ENCODE measurements around the gene IMPDH1. TPM values are rescaled to one million over a fixed set of nuclear protein-coding genes. Genes with fewer than 3 reads are reported as not detected.

Gene IMPDH1
- total and polyA plus RNA-seq, 2 donors (not counting 3 experiments of a cell fraction or from before 2014, with no cell fraction given): 78.8 to 97.9 TPM

DNA sequence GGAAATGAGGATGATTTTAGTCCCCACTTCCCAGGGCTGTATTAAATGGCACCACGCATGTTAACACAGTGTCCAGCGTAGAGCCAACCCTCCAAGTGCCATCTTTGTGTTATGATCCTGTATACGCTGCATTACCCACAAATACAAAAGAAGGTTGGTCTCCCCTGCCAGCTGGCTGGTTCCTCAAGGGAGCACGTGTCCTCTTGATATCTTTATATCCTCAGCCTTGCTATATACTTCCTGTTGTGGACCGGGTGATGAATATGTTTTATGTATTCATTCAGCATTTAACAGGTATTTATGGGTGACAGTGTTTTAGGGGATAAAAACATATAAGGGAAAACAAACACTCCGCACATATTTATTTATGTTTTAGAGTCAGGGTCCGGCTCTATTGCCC is 25.1 kb downstream of the IMPDH1 start:
- Histone ChIP-seq H3K4me1 (ENCODE audit: control insufficient read depth, extremely low read depth, insufficient read depth, low read length) (no peaks in the 10 kb centered on the region), H3K79me2 (ENCODE audit: control insufficient read depth, insufficient read depth, low read length) (no peaks in the 10 kb centered on the region), H3K36me3 (ENCODE audit: control insufficient read depth in 2 of 2, extremely low read depth in 1 of 2, insufficient read depth in 2 of 2, low read length in 2 of 2) (no peaks in the 10 kb centered on the region), H3K27me3 (ENCODE audit: control insufficient read depth in 2 of 2, insufficient read depth in 2 of 2, low read length in 2 of 2) (peaks cover 0 to 5% of the 10 kb centered on the region in 2 experiments), H4K20me1 (replicated peaks; ENCODE audit: control insufficient read depth, extremely low read depth, insufficient read depth, low read length) (no peaks in the 10 kb centered on the region), H3K9ac (replicated peaks; ENCODE audit: extremely low read depth, insufficient read depth, low read length) (no peak overlapping the region), H3K9me3 (replicated peaks; ENCODE audit: control insufficient read depth, insufficient read depth, low read length) (no peaks in the 10 kb centered on the region), H2AFZ (ENCODE audit: low read depth, low read length) (no peak overlapping the region), H3K4me3 (replicated peaks in 1 of 3; ENCODE audit: insufficient read depth in 1 of 3, low read depth in 1 of 3, low read length in 3 of 3) (no peak overlapping the region), H3K9me1 (replicated peaks; ENCODE audit: control insufficient read depth, extremely low read depth, insufficient read depth, low read length) (no peaks in the 10 kb centered on the region), H3K27ac (ENCODE audit: insufficient read depth, low read depth, low read length) (no peak overlapping the region), H3K4me2 (ENCODE audit: insufficient read depth, low read length) (no peak overlapping the region)
- FAIRE-seq (no peak), DNase-seq (ENCODE audit: low read depth, low spot score) (peak; percentile 21)
- intact Hi-C loops (cut with micrococcal nuclease) (no loop called here), dilution Hi-C loops (cut with MboI; ENCODE audit: extremely low pct_ligation_motif_present, low sequenced_read_pairs) (no loop called here)
- CTCF ChIA-PET: interaction anchor here (1.0 to 20.6 kb wide), 2 partner anchors 9 to 33 kb away, joined by 3 to 778 read pairs; partner anchors contain the start of gene RBM28
- no TSS peak for BruUV-seq (replicated peaks)
- POLR2A ChIA-PET: no interaction called here
- no peak for TF ChIP-seq POLR2A (IDR thresholded peaks at IDR 0.05; ENCODE audit: low read depth, low read length)
- no peak for TF ChIP-seq GATA2 (IDR thresholded peaks at IDR 0.05; ENCODE audit: insufficient read depth, insufficient read length, low read depth, low read length)
- TF ChIP-seq, protein P1, sequence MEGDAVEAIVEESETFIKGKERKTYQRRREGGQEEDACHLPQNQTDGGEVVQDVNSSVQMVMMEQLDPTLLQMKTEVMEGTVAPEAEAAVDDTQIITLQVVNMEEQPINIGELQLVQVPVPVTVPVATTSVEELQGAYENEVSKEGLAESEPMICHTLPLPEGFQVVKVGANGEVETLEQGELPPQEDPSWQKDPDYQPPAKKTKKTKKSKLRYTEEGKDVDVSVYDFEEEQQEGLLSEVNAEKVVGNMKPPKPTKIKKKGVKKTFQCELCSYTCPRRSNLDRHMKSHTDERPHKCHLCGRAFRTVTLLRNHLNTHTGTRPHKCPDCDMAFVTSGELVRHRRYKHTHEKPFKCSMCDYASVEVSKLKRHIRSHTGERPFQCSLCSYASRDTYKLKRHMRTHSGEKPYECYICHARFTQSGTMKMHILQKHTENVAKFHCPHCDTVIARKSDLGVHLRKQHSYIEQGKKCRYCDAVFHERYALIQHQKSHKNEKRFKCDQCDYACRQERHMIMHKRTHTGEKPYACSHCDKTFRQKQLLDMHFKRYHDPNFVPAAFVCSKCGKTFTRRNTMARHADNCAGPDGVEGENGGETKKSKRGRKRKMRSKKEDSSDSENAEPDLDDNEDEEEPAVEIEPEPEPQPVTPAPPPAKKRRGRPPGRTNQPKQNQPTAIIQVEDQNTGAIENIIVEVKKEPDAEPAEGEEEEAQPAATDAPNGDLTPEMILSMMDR (IDR thresholded peaks at IDR 0.05; ENCODE audit: extremely low read depth in 1 of 2, insufficient read depth in 1 of 2, low read depth in 1 of 2, low read length in 2 of 2): no peak

GRCh38 chr7:128383776-128384175 is 26.0 kb downstream of the IMPDH1 start:
- H3K79me2 ChIP-seq (ENCODE audit: control insufficient read depth, insufficient read depth, low read length): no peaks in the 10 kb centered on the region
- ChIA-PET CTCF (interaction anchor here (1.6 to 20.6 kb wide), 2 partner anchors 10 to 32 kb away, joined by 5 to 778 read pairs; partner anchors contain the start of gene RBM28), POLR2A (no interaction called here)
- H3K4me3 ChIP-seq (replicated peaks in 1 of 3; ENCODE audit: insufficient read depth in 1 of 3, low read depth in 1 of 3, low read length in 3 of 3): no peak overlapping the region
- H3K27ac ChIP-seq (ENCODE audit: insufficient read depth, low read depth, low read length): no peak overlapping the region
- no peak overlapping the region for H3K9ac ChIP-seq (replicated peaks; ENCODE audit: extremely low read depth, insufficient read depth, low read length)
- H3K27me3 ChIP-seq (ENCODE audit: control insufficient read depth in 2 of 2, insufficient read depth in 2 of 2, low read length in 2 of 2): peaks cover 0 to 2% of the 10 kb centered on the region in 2 experiments
- no peak overlapping the region for H2AFZ ChIP-seq (ENCODE audit: low read depth, low read length)
- no peak overlapping the region for H3K4me2 ChIP-seq (ENCODE audit: insufficient read depth, low read length)
- FAIRE-seq (no peak), DNase-seq (ENCODE audit: low read depth, low spot score) (no peak)
- BruUV-seq (replicated peaks): no TSS peak
- H4K20me1 ChIP-seq (replicated peaks; ENCODE audit: control insufficient read depth, extremely low read depth, insufficient read depth, low read length): no peaks in the 10 kb centered on the region
- TF ChIP-seq POLR2A (IDR thresholded peaks at IDR 0.05; ENCODE audit: low read depth, low read length): no peak
- TF ChIP-seq, protein P1 (IDR thresholded peaks at IDR 0.05; ENCODE audit: extremely low read depth in 1 of 2, insufficient read depth in 1 of 2, low read depth in 1 of 2, low read length in 2 of 2): no peak
- TF ChIP-seq EZH2 (IDR thresholded peaks at IDR 0.05; ENCODE audit: borderline replicate concordance, low read depth, low read length, severe bottlenecking): no peak
- no peak for TF ChIP-seq FOS (IDR thresholded peaks at IDR 0.05; ENCODE audit: borderline replicate concordance, insufficient read depth, low read length)
- TF ChIP-seq MYC (IDR thresholded peaks at IDR 0.05; ENCODE audit: low read depth, low read length): no peak
- no peak for TF ChIP-seq POLR2AphosphoS5 (IDR thresholded peaks at IDR 0.05; ENCODE audit: insufficient read depth, low read depth, low read length)
- TF ChIP-seq, protein P2, sequence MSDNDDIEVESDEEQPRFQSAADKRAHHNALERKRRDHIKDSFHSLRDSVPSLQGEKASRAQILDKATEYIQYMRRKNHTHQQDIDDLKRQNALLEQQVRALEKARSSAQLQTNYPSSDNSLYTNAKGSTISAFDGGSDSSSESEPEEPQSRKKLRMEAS (IDR thresholded peaks at IDR 0.05; ENCODE audit: insufficient read depth, insufficient read length): no peak
- no peak for TF ChIP-seq GATA2 (IDR thresholded peaks at IDR 0.05; ENCODE audit: insufficient read depth, insufficient read length, low read depth, low read length)
- no peak for TF ChIP-seq JUN (IDR thresholded peaks at IDR 0.05; ENCODE audit: borderline replicate concordance, insufficient read depth, insufficient read length, low read depth)
- dilution Hi-C loops (cut with MboI; ENCODE audit: extremely low pct_ligation_motif_present, low sequenced_read_pairs): no loop called here
- intact Hi-C loops (cut with micrococcal nuclease): no loop called here
- no peaks in the 10 kb centered on the region for H3K4me1 ChIP-seq (ENCODE audit: control insufficient read depth, extremely low read depth, insufficient read depth, low read length)
- no peaks in the 10 kb centered on the region for H3K9me3 ChIP-seq (replicated peaks; ENCODE audit: control insufficient read depth, insufficient read depth, low read length)
- no peaks in the 10 kb centered on the region for H3K36me3 ChIP-seq (ENCODE audit: control insufficient read depth in 2 of 2, extremely low read depth in 1 of 2, insufficient read depth in 2 of 2, low read length in 2 of 2)
- H3K9me1 ChIP-seq (replicated peaks; ENCODE audit: control insufficient read depth, extremely low read depth, insufficient read depth, low read length): no peaks in the 10 kb centered on the region
